ENCODE measurements around the gene SEZ6L2.

DNA sequence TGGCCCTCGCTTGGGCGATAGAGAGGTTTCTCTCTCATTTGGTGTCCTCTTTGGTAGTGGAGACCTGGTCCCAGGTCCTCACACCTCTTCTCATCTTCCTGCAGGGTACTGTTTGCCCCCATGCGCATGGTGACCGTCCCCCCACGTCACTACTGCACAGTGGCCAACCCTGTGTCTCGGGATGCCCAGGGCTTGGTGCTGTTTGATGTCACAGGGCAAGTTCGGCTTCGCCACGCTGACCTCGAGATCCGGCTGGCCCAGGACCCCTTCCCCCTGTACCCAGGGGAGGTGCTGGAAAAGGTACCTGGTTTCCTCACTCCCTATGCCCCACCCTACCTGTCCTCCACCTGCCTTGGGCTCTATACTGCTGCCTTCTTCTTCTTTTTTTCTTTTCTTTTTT lies 68.6 kb downstream of the SEZ6L2 start:
- TF ChIP-seq, protein P1, sequence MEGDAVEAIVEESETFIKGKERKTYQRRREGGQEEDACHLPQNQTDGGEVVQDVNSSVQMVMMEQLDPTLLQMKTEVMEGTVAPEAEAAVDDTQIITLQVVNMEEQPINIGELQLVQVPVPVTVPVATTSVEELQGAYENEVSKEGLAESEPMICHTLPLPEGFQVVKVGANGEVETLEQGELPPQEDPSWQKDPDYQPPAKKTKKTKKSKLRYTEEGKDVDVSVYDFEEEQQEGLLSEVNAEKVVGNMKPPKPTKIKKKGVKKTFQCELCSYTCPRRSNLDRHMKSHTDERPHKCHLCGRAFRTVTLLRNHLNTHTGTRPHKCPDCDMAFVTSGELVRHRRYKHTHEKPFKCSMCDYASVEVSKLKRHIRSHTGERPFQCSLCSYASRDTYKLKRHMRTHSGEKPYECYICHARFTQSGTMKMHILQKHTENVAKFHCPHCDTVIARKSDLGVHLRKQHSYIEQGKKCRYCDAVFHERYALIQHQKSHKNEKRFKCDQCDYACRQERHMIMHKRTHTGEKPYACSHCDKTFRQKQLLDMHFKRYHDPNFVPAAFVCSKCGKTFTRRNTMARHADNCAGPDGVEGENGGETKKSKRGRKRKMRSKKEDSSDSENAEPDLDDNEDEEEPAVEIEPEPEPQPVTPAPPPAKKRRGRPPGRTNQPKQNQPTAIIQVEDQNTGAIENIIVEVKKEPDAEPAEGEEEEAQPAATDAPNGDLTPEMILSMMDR (IDR thresholded peaks at IDR 0.05), result no peak
- no peak for TF ChIP-seq POLR2A (IDR thresholded peaks at IDR 0.05)
